Lower lobe of right lung (tissue), 2 donors: ENCODE data around the gene CYP17A1. TPM values are rescaled to one million over a fixed set of nuclear protein-coding genes. Genes with fewer than 3 reads are reported as not detected.

Source experiments
- ATAC-seq, 2 donors: fragments of 200-7000 bp; cut with Tn5 transposase; one replicate each; pipeline ENCODE4 v1.9.1; 2020 to 2022; ENCODE audit warnings: mild to moderate bottlenecking in 2 of 2, moderate library complexity in 2 of 2
- DNase-seq: peaks from one replicate; pipeline ENCODE4 v3.0.0-alpha.2; 2020
- H3K27ac ChIP-seq: fragments of 200-600 bp; one replicate; pipeline ENCODE4 v1.8.0; 2022
- H3K27me3 ChIP-seq: fragments of 200-600 bp; one replicate; pipeline ENCODE4 v1.8.0; 2022; ENCODE audit warnings: low read depth
- H3K36me3 ChIP-seq: fragments of 200-600 bp; one replicate; pipeline ENCODE4 v1.8.0; 2022; ENCODE audit warnings: mild to moderate bottlenecking
- H3K4me1 ChIP-seq: fragments of 200-600 bp; one replicate; pipeline ENCODE4 v1.8.0; 2022
- H3K4me3 ChIP-seq: fragments of 200-600 bp; one replicate; pipeline ENCODE4 v1.8.0; 2022; ENCODE audit warnings: mild to moderate bottlenecking
- H3K9me3 ChIP-seq: fragments of 200-600 bp; one replicate; pipeline ENCODE4 v1.8.0; 2022
- intact Hi-C: fragments of 100-400 bp; cut with DNase I; formaldehyde crosslinking; loops from one replicate; pipeline ENCODE4 v1.11.0; 2022
- total RNA-seq: library from RNA; stranded (reverse); fragmentation: NEBNext Ultra II Directional; extraction: Animal tissue kit (Norgen Biotek cat#: 25700); gene quantifications from one replicate; pipeline ENCODE4 v1.2.1, GENCODE V29; 2021
- TF ChIP-seq, protein P1 (sequence below): fragments of 200-600 bp; IDR thresholded peaks from one replicate; pipeline ENCODE4 v1.8.0; 2022; ENCODE audit warnings: antibody characterized with exemption, mild to moderate bottlenecking
- donor health status: DM: no; HTN: yes; CAD: no; lungs with severe emphysema.

CYP17A1 gene
- total RNA-seq, 1 donor from 2014 or later, result 0.80 TPM

DNA sequence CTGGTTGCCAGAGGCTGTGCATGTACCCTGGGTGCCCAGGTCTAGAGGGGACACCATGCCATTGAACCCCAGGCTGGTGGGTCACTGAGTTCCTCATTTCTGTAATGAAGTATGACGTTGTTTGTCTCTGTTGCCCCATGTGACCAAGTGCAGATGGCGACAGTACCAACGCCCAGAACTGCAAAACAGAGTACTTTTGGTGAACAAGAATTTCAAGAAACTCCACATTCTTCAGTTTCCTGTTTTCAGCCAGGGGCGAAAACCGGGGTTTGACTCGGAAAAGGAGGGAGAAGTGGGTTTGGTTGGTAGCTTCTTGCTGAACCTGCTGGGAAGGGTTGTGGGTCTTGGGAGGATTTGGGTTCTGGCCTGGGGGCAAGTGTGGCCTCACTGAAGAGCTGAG, 18.2 kb downstream of the CYP17A1 start:
- TF ChIP-seq, protein P1, sequence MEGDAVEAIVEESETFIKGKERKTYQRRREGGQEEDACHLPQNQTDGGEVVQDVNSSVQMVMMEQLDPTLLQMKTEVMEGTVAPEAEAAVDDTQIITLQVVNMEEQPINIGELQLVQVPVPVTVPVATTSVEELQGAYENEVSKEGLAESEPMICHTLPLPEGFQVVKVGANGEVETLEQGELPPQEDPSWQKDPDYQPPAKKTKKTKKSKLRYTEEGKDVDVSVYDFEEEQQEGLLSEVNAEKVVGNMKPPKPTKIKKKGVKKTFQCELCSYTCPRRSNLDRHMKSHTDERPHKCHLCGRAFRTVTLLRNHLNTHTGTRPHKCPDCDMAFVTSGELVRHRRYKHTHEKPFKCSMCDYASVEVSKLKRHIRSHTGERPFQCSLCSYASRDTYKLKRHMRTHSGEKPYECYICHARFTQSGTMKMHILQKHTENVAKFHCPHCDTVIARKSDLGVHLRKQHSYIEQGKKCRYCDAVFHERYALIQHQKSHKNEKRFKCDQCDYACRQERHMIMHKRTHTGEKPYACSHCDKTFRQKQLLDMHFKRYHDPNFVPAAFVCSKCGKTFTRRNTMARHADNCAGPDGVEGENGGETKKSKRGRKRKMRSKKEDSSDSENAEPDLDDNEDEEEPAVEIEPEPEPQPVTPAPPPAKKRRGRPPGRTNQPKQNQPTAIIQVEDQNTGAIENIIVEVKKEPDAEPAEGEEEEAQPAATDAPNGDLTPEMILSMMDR, result no peak
- Histone ChIP-seq H3K27ac (peak overlapping the region; percentile 68), H3K27me3 (no peaks in the 10 kb centered on the region), H3K4me1 (peaks cover 52% of the 10 kb centered on the region), H3K36me3 (peaks cover 3% of the 10 kb centered on the region), H3K4me3 (no peak overlapping the region), H3K9me3 (no peaks in the 10 kb centered on the region)
- peak; percentile 19 to 47 for ATAC-seq
- DNase-seq, result peak; percentile 53
- intact Hi-C loops, result no loop called here

DNA sequence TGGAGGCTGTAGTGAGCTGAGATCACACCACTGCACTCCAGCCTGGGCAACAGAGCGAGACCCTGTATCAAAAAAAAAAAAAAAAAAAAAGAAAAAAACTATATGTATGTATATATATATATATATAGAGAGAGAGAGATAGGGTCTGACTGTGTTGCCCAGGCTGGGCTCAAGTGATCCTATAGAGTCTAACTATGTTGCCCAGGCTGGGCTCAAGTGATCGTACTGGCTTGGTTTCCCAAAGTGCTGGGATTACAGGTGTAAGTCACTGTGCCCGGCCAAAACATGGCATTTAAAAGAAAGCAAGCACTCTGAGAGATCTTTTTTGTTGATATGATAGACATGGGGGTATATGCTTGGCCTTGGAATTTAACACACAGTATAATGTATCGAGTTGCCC, 20.0 kb downstream of the CYP17A1 start:
- no peak for DNase-seq
- H3K36me3 ChIP-seq, result peaks cover 22% of the 10 kb centered on the region
- no peaks in the 10 kb centered on the region for H3K9me3 ChIP-seq
- TF ChIP-seq, protein P1, result no peak
- intact Hi-C loops, result no loop called here
- ATAC-seq, result no peak
- peak overlapping the region; percentile 90 for H3K27ac ChIP-seq
- H3K4me1 ChIP-seq, result peaks cover 71% of the 10 kb centered on the region
- no peaks in the 10 kb centered on the region for H3K27me3 ChIP-seq
- no peak overlapping the region for H3K4me3 ChIP-seq

DNA sequence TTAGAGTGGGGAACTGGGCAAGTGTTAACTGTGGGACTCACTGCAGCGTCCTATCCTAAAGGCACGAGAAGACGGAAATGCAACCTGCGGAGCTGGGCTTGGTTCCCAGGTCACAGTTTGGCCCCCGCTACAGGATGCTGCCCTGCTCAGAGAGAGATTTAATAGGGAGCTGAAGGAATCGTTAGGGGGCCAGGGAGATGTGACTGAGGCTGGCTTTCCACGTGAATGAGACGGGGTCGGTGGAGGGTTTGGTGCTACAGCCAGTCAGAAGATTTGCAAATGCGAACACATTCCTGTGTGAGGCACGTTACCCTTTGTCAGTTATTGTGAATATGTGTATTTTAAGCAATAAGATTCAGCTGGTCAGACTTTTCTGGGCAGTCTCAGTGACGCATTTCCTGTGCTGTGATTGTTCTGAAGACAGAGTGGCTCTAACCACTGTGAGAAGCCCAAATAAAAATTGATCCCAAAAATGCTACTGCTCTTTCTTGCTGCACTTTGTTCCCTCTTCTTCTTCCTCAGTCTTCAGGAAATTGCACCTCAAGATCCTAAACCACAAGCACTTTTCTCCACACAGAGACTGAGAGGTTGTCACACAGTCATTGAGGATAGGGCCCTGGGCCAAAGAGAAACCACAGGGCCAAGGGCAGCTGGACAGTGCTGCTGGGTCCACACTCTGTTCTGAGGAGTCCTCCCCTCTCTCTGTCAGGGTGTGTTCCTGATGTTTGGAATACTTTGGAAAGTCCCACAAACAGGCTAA, 21.2 kb downstream of the CYP17A1 start:
- Histone ChIP-seq H3K4me3 (no peak overlapping the region), H3K27ac (peak overlapping the region; percentile 90), H3K27me3 (no peaks in the 10 kb centered on the region), H3K36me3 (peaks cover 34% of the 10 kb centered on the region), H3K4me1 (peaks cover 74% of the 10 kb centered on the region), H3K9me3 (no peaks in the 10 kb centered on the region)
- TF ChIP-seq, protein P1, result no peak
- ATAC-seq (peak; percentile 79 to 83), DNase-seq (peak; percentile 57)
- intact Hi-C loops, result no loop called here

DNA sequence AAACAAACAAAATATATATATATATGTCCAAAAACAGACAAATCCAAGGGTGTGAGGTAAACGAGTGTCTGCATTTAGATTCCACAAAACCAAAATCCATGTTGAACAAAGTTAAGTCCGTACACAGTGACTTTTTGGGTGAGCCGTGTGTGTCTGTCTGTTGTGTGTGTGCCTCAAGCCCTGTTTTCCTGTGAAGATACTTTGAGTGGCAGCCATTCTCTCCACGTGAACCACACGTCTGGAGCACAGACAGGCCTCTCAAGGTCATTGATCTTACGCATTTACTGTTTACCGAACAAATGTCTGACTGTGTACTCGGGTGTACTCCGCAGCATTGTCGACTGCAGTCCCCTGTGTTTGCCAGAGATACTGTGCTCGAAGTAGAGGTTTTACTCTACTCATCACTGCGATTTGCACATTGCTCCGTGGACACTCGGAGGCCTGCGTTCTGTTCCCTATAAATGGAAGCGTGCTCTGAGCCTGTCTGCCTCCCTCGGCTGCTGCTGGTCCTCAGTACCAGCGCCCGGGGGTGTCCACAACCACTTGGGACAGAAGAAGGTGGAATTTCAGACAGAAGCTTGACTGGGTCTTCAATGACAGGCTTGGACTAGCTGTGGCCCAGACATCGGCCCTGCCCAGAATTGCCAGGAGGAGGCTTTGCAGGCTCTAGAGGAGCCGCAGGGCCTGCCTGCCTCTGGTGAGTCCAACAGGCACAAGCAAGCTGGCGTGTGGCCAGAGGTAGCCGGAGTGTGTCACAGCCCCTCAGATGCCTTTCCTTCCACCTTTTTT, 22.1 kb downstream of the CYP17A1 start:
- H3K36me3 ChIP-seq, result peaks cover 41% of the 10 kb centered on the region
- H3K4me1 ChIP-seq, result peaks cover 74% of the 10 kb centered on the region
- H3K9me3 ChIP-seq, result no peaks in the 10 kb centered on the region
- H3K27me3 ChIP-seq, result no peaks in the 10 kb centered on the region
- TF ChIP-seq, protein P1, result no peak
- intact Hi-C loops, result no loop called here
- peak; percentile 28 to 65 for ATAC-seq
- peak; percentile 81 for DNase-seq
- no peak overlapping the region for H3K4me3 ChIP-seq
- H3K27ac ChIP-seq, result peak overlapping the region; percentile 90

DNA sequence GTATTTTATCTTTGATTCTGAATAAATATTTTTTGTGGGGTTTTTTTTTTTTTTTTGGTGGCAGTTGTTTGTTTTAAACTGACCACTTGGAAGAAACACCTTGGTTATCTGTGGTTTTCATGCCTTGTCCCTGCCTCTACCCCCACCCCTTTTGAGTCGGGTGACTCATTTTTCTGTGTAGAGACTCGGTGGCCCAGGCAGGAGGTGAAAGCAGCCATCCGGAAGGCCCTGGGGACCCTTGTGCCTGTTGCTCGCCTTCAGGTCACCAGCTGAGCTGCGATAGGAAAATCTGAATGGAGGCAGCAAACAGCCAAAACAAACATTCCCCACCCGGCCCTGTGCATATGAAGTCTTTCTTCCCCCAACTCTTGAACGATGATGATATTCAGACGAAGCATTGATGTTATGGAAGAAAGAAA, 22.8 kb downstream of the CYP17A1 start:
- TF ChIP-seq, protein P1, result no peak
- Histone ChIP-seq H3K4me3 (no peak overlapping the region), H3K27me3 (no peaks in the 10 kb centered on the region), H3K36me3 (peaks cover 47% of the 10 kb centered on the region), H3K27ac (peak overlapping the region; percentile 90), H3K9me3 (no peaks in the 10 kb centered on the region), H3K4me1 (peaks cover 74% of the 10 kb centered on the region)
- peak in 1 of 2 donors; percentile 23 for ATAC-seq
- DNase-seq, result no peak
- intact Hi-C loops, result no loop called here
